H9 (cell line): ENCODE results near the gene MAP7D3. TPM values are rescaled to one million over a fixed set of nuclear protein-coding genes. Genes with fewer than 3 reads are reported as not detected.

ENCODE experiments used
- DNase-seq: peaks from one replicate; pipeline ENCODE4 v3.0.0-alpha.2; 2017
- H2AFZ ChIP-seq: one replicate; pipeline ENCODE4 v1.6.1; 2013; ENCODE audit warnings: mild to moderate bottlenecking, low read length, control low read depth, moderate library complexity
- H2AK5ac ChIP-seq: 2 replicates; pipeline ENCODE4 v1.6.1; 2013; ENCODE audit warnings: low read length, control low read depth, mixed read lengths; ENCODE audit not compliant: insufficient read length
- H2BK120ac ChIP-seq: one replicate; pipeline ENCODE4 v1.6.1; 2013; ENCODE audit warnings: low read depth, mild to moderate bottlenecking, low read length, control low read depth, inconsistent platforms; ENCODE audit not compliant: poor library complexity, severe bottlenecking
- H2BK12ac ChIP-seq: 2 replicates; pipeline ENCODE4 v1.6.1; 2013; ENCODE audit warnings: low read length, control low read depth, mixed read lengths, low read depth; ENCODE audit not compliant: insufficient read length
- H2BK15ac ChIP-seq: 2 replicates; pipeline ENCODE4 v1.6.1; 2013; ENCODE audit warnings: low read depth, low read length, control low read depth
- H2BK20ac ChIP-seq: one replicate; pipeline ENCODE4 v1.6.1; 2013; ENCODE audit warnings: low read depth, mild to moderate bottlenecking, low read length, control low read depth, inconsistent platforms; ENCODE audit not compliant: poor library complexity, severe bottlenecking
- H2BK5ac ChIP-seq: 2 replicates; pipeline ENCODE4 v1.6.1; 2013; ENCODE audit warnings: low read length, control low read depth, mixed read lengths; ENCODE audit not compliant: insufficient read length
- H3K14ac ChIP-seq: 2 replicates; pipeline ENCODE4 v1.6.1; 2013; ENCODE audit warnings: low read length, control low read depth; ENCODE audit not compliant: insufficient read depth
- H3K18ac ChIP-seq: 2 replicates; pipeline ENCODE4 v1.6.1; 2013; ENCODE audit warnings: low read depth, mild to moderate bottlenecking, mixed read lengths, low read length, control low read depth; ENCODE audit not compliant: insufficient read length
- H3K23ac ChIP-seq: 2 replicates; pipeline ENCODE4 v1.6.1; 2013; ENCODE audit warnings: low read length, control low read depth, mixed read lengths, low read depth; ENCODE audit not compliant: insufficient read length
- H3K23me2 ChIP-seq: 2 replicates; pipeline ENCODE4 v1.6.1; 2013; ENCODE audit warnings: low read depth, mild to moderate bottlenecking, mixed read lengths, low read length, control low read depth; ENCODE audit not compliant: insufficient read length, poor library complexity, severe bottlenecking
- H3K27ac ChIP-seq: 2 replicates; pipeline ENCODE4 v1.5.1; 2013; ENCODE audit warnings: low read length, control low read depth, mixed read lengths, low read depth; ENCODE audit not compliant: insufficient read length
- H3K27me3 ChIP-seq: 2 replicates; pipeline ENCODE4 v1.6.1; 2013; ENCODE audit warnings: low read length, control low read depth, inconsistent platforms; ENCODE audit not compliant: insufficient read depth
- H3K4ac ChIP-seq: 2 replicates; pipeline ENCODE4 v1.6.1; 2013; ENCODE audit warnings: low read depth, mild to moderate bottlenecking, control low read depth, inconsistent platforms, low read length, moderate library complexity
- H3K4me1 ChIP-seq: 2 replicates; pipeline ENCODE4 v1.6.1; 2013; ENCODE audit warnings: low read length, control low read depth, inconsistent platforms; ENCODE audit not compliant: insufficient read depth
- H3K4me2 ChIP-seq: 2 replicates; pipeline ENCODE4 v1.6.1; 2013; ENCODE audit warnings: low read length, control low read depth, mixed read lengths; ENCODE audit not compliant: insufficient read length, insufficient read depth
- H3K56ac ChIP-seq: 2 replicates; pipeline ENCODE4 v1.6.1; 2013; ENCODE audit warnings: low read depth, mild to moderate bottlenecking, mixed read lengths, low read length, control low read depth; ENCODE audit not compliant: insufficient read length
- H3K79me1 ChIP-seq: 2 replicates; pipeline ENCODE4 v1.6.1; 2013; ENCODE audit warnings: low read depth, mild to moderate bottlenecking, moderate library complexity, low read length, control low read depth, inconsistent platforms; ENCODE audit not compliant: insufficient read depth, poor library complexity, severe bottlenecking
- H3K79me2 ChIP-seq: 2 replicates; pipeline ENCODE4 v1.6.1; 2013; ENCODE audit warnings: low read length, control low read depth, inconsistent platforms; ENCODE audit not compliant: insufficient read depth
- H3K9ac ChIP-seq: 2 replicates; pipeline ENCODE4 v1.6.1; 2013; ENCODE audit warnings: low read length, control low read depth, mixed read lengths; ENCODE audit not compliant: insufficient read length; ENCODE audit errors: extremely low read depth
- H3K9me3 ChIP-seq: one replicate; pipeline ENCODE4 v1.6.1; 2013; ENCODE audit warnings: low read depth, low read length, inconsistent platforms; ENCODE audit not compliant: control insufficient read depth
- H3T11ph ChIP-seq: one replicate; pipeline ENCODE4 v1.6.1; 2013; ENCODE audit warnings: mild to moderate bottlenecking, low read length, control low read depth, inconsistent platforms
- H4K20me1 ChIP-seq: one replicate; pipeline ENCODE4 v1.6.1; 2013; ENCODE audit not compliant: control insufficient read depth, insufficient read length, insufficient read depth
- H4K5ac ChIP-seq: 2 replicates; pipeline ENCODE4 v1.6.1; 2013; ENCODE audit warnings: low read depth, mild to moderate bottlenecking, mixed read lengths, low read length, control low read depth; ENCODE audit not compliant: insufficient read length
- H4K8ac ChIP-seq: replicated peaks from 2 replicates; pipeline ENCODE4 v1.6.1; 2013; ENCODE audit warnings: low read length, control low read depth, mixed read lengths, low read depth; ENCODE audit not compliant: insufficient read length
- H4K91ac ChIP-seq: 2 replicates; pipeline ENCODE4 v1.6.1; 2013; ENCODE audit warnings: low read depth, mild to moderate bottlenecking, moderate library complexity, mixed read lengths, low read length, control low read depth; ENCODE audit not compliant: insufficient read length
- H3K27ac Mint-ChIP-seq, 3 experiments: 2 replicates in 2 of 3; 3 replicates in 1 of 3; pipeline ENCODE4 v1.8.0; 2020 to 2021; ENCODE audit warnings: mixed read lengths in 3 of 3, mild to moderate bottlenecking in 1 of 3, moderate library complexity in 1 of 3
- H3K27me3 Mint-ChIP-seq: 2 replicates; pipeline ENCODE4 v1.8.0; 2021; ENCODE audit warnings: low read depth, mild to moderate bottlenecking, moderate library complexity, mixed read lengths
- H3K36me3 Mint-ChIP-seq, 3 experiments: 2 replicates in 2 of 3; 3 replicates in 1 of 3; pipeline ENCODE4 v1.8.0; 2020 to 2021; ENCODE audit warnings: low read depth in 3 of 3, mixed read lengths in 3 of 3; ENCODE audit not compliant: insufficient read depth in 1 of 3
- H3K4me1 Mint-ChIP-seq, 2 experiments: 2 replicates each; pipeline ENCODE4 v1.8.0; 2020; ENCODE audit warnings: mixed read lengths in 2 of 2
- H3K4me3 Mint-ChIP-seq, 2 experiments: 2 replicates in 1 of 2; 3 replicates in 1 of 2; pipeline ENCODE4 v1.8.0; 2020 to 2021; ENCODE audit warnings: mild to moderate bottlenecking in 2 of 2, mixed read lengths in 2 of 2, moderate library complexity in 1 of 2
- H3K9me3 Mint-ChIP-seq, 2 experiments: 2 replicates in 1 of 2; 3 replicates in 1 of 2; pipeline ENCODE4 v1.8.0; 2020; ENCODE audit warnings: mild to moderate bottlenecking in 2 of 2, mixed read lengths in 2 of 2, moderate library complexity in 1 of 2
- WGBS: extraction: QIAGEN DNeasy Blood & Tissue Kit; methylation state at CpG from one replicate; pipeline ENCODE4 v1.1.7; 2013; ENCODE audit warnings: missing lambda C conversion rate, low lambda C conversion rate, mixed read lengths; ENCODE audit not compliant: insufficient read length; ENCODE audit errors: extremely low coverage; 5-methylcytosine and 5-hydroxymethylcytosine counted together
- total RNA-seq: library from RNA; stranded (reverse); gene quantifications from 2 replicates; pipeline ENCODE4 v1.2.1, GENCODE V29; 2021
- TF ChIP-seq, protein P1 (sequence below): fragments of 200-600 bp; sonication (generic); conservative IDR thresholded peaks from 3 replicates; pipeline ENCODE4 v1.8.0; 2021; ENCODE audit warnings: antibody characterized with exemption, mild to moderate bottlenecking

Gene MAP7D3
- total RNA-seq, 1 experiment from 2014 or later, result 15.2 TPM

DNA sequence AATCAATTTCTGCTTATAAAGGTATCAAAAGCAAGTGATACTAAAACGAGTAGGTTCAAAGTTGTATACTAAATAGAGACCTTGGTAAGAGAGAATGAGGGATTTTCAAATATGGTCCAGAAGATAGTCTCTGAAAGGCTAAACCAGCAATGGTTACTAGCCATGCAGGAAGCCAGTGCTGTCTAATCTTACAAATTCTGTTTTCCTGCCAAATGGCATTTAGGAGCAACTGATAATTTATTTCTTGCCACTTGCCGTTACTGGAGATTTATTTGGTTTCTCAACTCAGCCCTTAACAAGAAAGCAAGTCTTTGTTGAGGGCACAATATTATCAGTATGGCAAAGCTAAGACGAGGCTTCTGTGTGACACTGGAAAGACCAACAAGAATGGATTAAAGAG lies 47.2 kb downstream of the MAP7D3 start:
- Histone ChIP-seq H4K91ac (no peak overlapping the region), H3K23me2 (no peaks in the 10 kb centered on the region), H3K56ac (no peak overlapping the region), H4K5ac (no peak overlapping the region), H4K20me1 (no peaks in the 10 kb centered on the region), H3K79me1 (no peaks in the 10 kb centered on the region), H3K4me2 (no peak overlapping the region), H3K27me3 (no peaks in the 10 kb centered on the region), H3K9me3 (peaks cover 48% of the 10 kb centered on the region), H2BK120ac (no peak overlapping the region), H3K23ac (no peak overlapping the region), H3K4ac (no peak overlapping the region), H3K18ac (no peak overlapping the region), H3T11ph (no peak overlapping the region), H3K14ac (no peak overlapping the region), H2AFZ (no peak overlapping the region), H3K4me1 (no peaks in the 10 kb centered on the region), H3K27ac (no peak overlapping the region), H3K79me2 (no peaks in the 10 kb centered on the region), H2AK5ac (no peak overlapping the region), H2BK15ac (no peak overlapping the region), H2BK5ac (no peak overlapping the region), H2BK20ac (no peak overlapping the region), H4K8ac (no peak overlapping the region), H3K9ac (no peak overlapping the region), H2BK12ac (no peak overlapping the region)
- no CpG with 5 or more reads among the region's 3 CpGs for WGBS
- Mint-ChIP-seq H3K9me3 (peaks cover 54 to 60% of the 10 kb centered on the region in 2 experiments), H3K27ac (no peak overlapping the region), H3K4me1 (peaks cover 8 to 32% of the 10 kb centered on the region in 2 experiments), H3K4me3 (no peak overlapping the region), H3K36me3 (peaks cover 8 to 11% (median 10%) of the 10 kb centered on the region in 3 experiments), H3K27me3 (no peaks in the 10 kb centered on the region)
- TF ChIP-seq, protein P1, sequence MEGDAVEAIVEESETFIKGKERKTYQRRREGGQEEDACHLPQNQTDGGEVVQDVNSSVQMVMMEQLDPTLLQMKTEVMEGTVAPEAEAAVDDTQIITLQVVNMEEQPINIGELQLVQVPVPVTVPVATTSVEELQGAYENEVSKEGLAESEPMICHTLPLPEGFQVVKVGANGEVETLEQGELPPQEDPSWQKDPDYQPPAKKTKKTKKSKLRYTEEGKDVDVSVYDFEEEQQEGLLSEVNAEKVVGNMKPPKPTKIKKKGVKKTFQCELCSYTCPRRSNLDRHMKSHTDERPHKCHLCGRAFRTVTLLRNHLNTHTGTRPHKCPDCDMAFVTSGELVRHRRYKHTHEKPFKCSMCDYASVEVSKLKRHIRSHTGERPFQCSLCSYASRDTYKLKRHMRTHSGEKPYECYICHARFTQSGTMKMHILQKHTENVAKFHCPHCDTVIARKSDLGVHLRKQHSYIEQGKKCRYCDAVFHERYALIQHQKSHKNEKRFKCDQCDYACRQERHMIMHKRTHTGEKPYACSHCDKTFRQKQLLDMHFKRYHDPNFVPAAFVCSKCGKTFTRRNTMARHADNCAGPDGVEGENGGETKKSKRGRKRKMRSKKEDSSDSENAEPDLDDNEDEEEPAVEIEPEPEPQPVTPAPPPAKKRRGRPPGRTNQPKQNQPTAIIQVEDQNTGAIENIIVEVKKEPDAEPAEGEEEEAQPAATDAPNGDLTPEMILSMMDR, result no peak
- DNase-seq, result no peak
